GM12864 (cell line): ENCODE data around the gene MGAT5.

ENCODE experiments used
- DNase-seq: peaks from one replicate; pipeline ENCODE4 v3.0.0-alpha.2; 2011; ENCODE audit warnings: low read depth
- H3K4me3 ChIP-seq: 2 replicates; pipeline ENCODE4 v1.5.1; 2011; ENCODE audit warnings: mild to moderate bottlenecking, low read depth, low read length, control low read depth
- TF ChIP-seq, protein P1 (sequence below): IDR thresholded peaks from 2 replicates; pipeline ENCODE4 v1.5.1; 2011; ENCODE audit warnings: low read depth, mild to moderate bottlenecking, moderate library complexity, low read length, control low read depth, inconsistent platforms; ENCODE audit errors: missing control alignments

MGAT5 gene

GRCh38 chr2:134279417-134279816, 25.5 kb downstream of the MGAT5 start:
- H3K4me3 ChIP-seq, result no peak overlapping the region
- DNase-seq, result no peak
- TF ChIP-seq, protein P1, sequence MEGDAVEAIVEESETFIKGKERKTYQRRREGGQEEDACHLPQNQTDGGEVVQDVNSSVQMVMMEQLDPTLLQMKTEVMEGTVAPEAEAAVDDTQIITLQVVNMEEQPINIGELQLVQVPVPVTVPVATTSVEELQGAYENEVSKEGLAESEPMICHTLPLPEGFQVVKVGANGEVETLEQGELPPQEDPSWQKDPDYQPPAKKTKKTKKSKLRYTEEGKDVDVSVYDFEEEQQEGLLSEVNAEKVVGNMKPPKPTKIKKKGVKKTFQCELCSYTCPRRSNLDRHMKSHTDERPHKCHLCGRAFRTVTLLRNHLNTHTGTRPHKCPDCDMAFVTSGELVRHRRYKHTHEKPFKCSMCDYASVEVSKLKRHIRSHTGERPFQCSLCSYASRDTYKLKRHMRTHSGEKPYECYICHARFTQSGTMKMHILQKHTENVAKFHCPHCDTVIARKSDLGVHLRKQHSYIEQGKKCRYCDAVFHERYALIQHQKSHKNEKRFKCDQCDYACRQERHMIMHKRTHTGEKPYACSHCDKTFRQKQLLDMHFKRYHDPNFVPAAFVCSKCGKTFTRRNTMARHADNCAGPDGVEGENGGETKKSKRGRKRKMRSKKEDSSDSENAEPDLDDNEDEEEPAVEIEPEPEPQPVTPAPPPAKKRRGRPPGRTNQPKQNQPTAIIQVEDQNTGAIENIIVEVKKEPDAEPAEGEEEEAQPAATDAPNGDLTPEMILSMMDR, result no peak

GRCh38 chr2:134280231-134280630, 26.4 kb downstream of the MGAT5 start:
- DNase-seq, result no peak
- TF ChIP-seq, protein P1, result no peak
- H3K4me3 ChIP-seq, result no peak overlapping the region

GRCh38 chr2:134280726-134281125, 26.9 kb downstream of the MGAT5 start:
- TF ChIP-seq, protein P1, result no peak
- H3K4me3 ChIP-seq, result no peak overlapping the region
- DNase-seq, result no peak

GRCh38 chr2:134281815-134282419, 28.0 kb downstream of the MGAT5 start:
- no peak for DNase-seq
- H3K4me3 ChIP-seq, result no peak overlapping the region; the same call in 1 of the 2 replicates
- TF ChIP-seq, protein P1, result no peak

- H3K4me3 ChIP-seq, result no peak overlapping the region; the same call in 1 of the 2 replicates
- TF ChIP-seq, protein P1, result no peak
- DNase-seq, result peak; percentile 94
These were observed 28.9 kb downstream of the MGAT5 start for GRCh38 chr2:134282629-134283400.

DNA sequence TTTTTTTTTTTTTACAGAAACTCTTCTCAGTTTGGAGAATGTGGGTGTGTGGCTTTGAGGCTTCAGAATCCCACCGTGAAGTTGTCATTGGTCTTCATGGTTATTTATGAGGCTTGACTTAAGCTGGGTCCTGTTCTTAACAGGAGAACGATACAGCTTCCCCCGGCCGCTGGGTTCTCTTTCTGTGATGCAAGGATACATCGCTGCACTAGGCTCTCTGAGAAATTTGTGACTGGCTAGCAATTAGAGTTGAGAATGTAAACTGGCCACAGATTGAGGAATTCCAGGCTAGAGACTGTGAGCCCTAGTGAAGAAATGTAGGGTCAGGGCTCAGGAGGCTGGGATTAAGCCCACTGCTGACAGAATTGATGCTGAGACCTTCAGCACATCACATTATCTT, 29.8 kb downstream of the MGAT5 start:
- TF ChIP-seq, protein P1, result no peak
- no peak overlapping the region for H3K4me3 ChIP-seq
- DNase-seq, result no peak
